K562 (cell line): ENCODE data around the gene PTPN1. TPM values are rescaled to one million over a fixed set of nuclear protein-coding genes. Genes with fewer than 3 reads are reported as not detected.
A peak's percentile ranks its signal among the peaks of the same experiment; 100 is the strongest.

Experiments
- BMI1 ChIP-seq: fragments of 150-350 bp; IDR thresholded peaks from 2 replicates; pipeline ENCODE4 v1.6.1; 2014; ENCODE audit warnings: low read length
- CCNT2 ChIP-seq: IDR thresholded peaks from 2 replicates; pipeline ENCODE4 v1.6.1; 2011; ENCODE audit warnings: borderline replicate concordance, low read depth, mild to moderate bottlenecking, moderate library complexity, mixed read lengths, low read length; ENCODE audit not compliant: insufficient read length; ENCODE audit errors: extremely low read depth
- EHMT2 ChIP-seq: fragments of 450-650 bp; IDR thresholded peaks from 2 replicates; pipeline ENCODE4 v1.6.1; 2018; ENCODE audit warnings: antibody characterized with exemption
- ETV1 ChIP-seq: fragments of 450-650 bp; conservative IDR thresholded peaks from 2 replicates; pipeline ENCODE4 v1.6.1; 2016; ENCODE audit warnings: missing genetic modification characterization, control low read depth, low read depth, missing compliant biosample characterization
- FOXK1 ChIP-seq: sonication (generic); formaldehyde crosslinking; IDR thresholded peaks from 2 replicates; pipeline ENCODE4 v1.8.0; 2022; ENCODE audit warnings: missing genetic modification reagents, mild to moderate bottlenecking, borderline replicate concordance
- FOXP1 ChIP-seq: sonication (generic); formaldehyde crosslinking; IDR thresholded peaks from 2 replicates; pipeline ENCODE4 v1.8.0; 2022; ENCODE audit warnings: mild to moderate bottlenecking, missing genetic modification reagents
- HOXB6 ChIP-seq: fragments of 250-450 bp; sonication (Bioruptor Pico); IDR thresholded peaks from 2 replicates; pipeline ENCODE4 v1.5.1; 2022; ENCODE audit warnings: mild to moderate bottlenecking, borderline replicate concordance
- NR1H2 ChIP-seq: sonication (generic); formaldehyde crosslinking; IDR thresholded peaks from 2 replicates; pipeline ENCODE4 v1.4.0; 2020; ENCODE audit warnings: mild to moderate bottlenecking, missing genetic modification reagents
- PHF20 ChIP-seq: fragments of 450-650 bp; IDR thresholded peaks from 2 replicates; pipeline ENCODE4 v1.6.1; 2018; ENCODE audit not compliant: partially characterized antibody
- PML ChIP-seq: IDR thresholded peaks from 2 replicates; pipeline ENCODE4 v1.6.1; 2012; ENCODE audit warnings: low read length, inconsistent platforms
- POLR2G ChIP-seq: fragments of 200-400 bp; formaldehyde crosslinking; IDR thresholded peaks from 2 replicates; pipeline ENCODE4 v1.6.1; 2017; ENCODE audit warnings: low read depth, mild to moderate bottlenecking, antibody characterized with exemption, low read length, moderate library complexity
- RBBP5 ChIP-seq: fragments of 200-600 bp; sonication (generic); IDR thresholded peaks from 2 replicates; pipeline ENCODE4 v1.6.1; 2012; ENCODE audit warnings: borderline replicate concordance, mild to moderate bottlenecking, low read length, control low read depth, inconsistent platforms; ENCODE audit not compliant: insufficient read depth, poor library complexity, severe bottlenecking
- SAFB2 ChIP-seq: fragments of 200-400 bp; formaldehyde crosslinking; IDR thresholded peaks from 2 replicates; pipeline ENCODE4 v1.6.1; 2018; ENCODE audit warnings: borderline replicate concordance, low read length, low read depth, moderate library complexity; ENCODE audit not compliant: severe bottlenecking
- SIN3A ChIP-seq, 2 experiments: fragments of 150-350 bp in 1 of 2; IDR thresholded peaks; 2 replicates each; pipeline ENCODE4 v1.6.1; 2011 to 2016; ENCODE audit warnings: borderline replicate concordance in 2 of 2, low read depth in 2 of 2, low read length in 2 of 2, mild to moderate bottlenecking in 2 of 2, moderate library complexity in 2 of 2; ENCODE audit not compliant: control insufficient read depth in 1 of 2
- SNIP1 ChIP-seq: fragments of 450-650 bp; IDR thresholded peaks from 2 replicates; pipeline ENCODE4 v1.7.1; 2017; ENCODE audit warnings: low read depth, mild to moderate bottlenecking
- SREBF1 ChIP-seq: fragments of 150-350 bp; IDR thresholded peaks from 2 replicates; pipeline ENCODE4 v1.6.1; 2014; ENCODE audit warnings: antibody characterized with exemption, low read depth, low read length, borderline replicate concordance
- STAG1 ChIP-seq: sonication (generic); formaldehyde crosslinking; IDR thresholded peaks from 2 replicates; pipeline ENCODE4 v1.5.0; 2020; ENCODE audit warnings: missing genetic modification reagents, borderline replicate concordance
- TEAD2 ChIP-seq: fragments of 450-650 bp; IDR thresholded peaks from 2 replicates; pipeline ENCODE4 v1.6.1; 2016; ENCODE audit warnings: missing genetic modification characterization, control low read depth, missing compliant biosample characterization
- WHSC1 ChIP-seq: IDR thresholded peaks from one replicate; pipeline ENCODE4 v1.6.1; 2012; ENCODE audit warnings: low read length, control low read depth, inconsistent platforms
- ZNF134 ChIP-seq: fragments of 250-450 bp; sonication (Bioruptor Pico); conservative IDR thresholded peaks from 2 replicates; pipeline ENCODE4 v1.4.0; 2020
- ZNF197 ChIP-seq: fragments of 200-800 bp; sonication (Bioruptor generic); IDR thresholded peaks from 2 replicates; pipeline ENCODE4 v1.6.1; 2016; ENCODE audit warnings: low read depth, missing genetic modification characterization, missing compliant biosample characterization
- ZNF395 ChIP-seq: fragments of 200-800 bp; sonication (Bioruptor generic); IDR thresholded peaks from 2 replicates; pipeline ENCODE4 v1.6.1; 2017; ENCODE audit warnings: missing genetic modification characterization, missing compliant biosample characterization
- ZNF583 ChIP-seq: fragments of 250-450 bp; sonication (Bioruptor Pico); IDR thresholded peaks from 2 replicates; pipeline ENCODE4 v1.4.0; 2020
- ZSCAN29 ChIP-seq: fragments of 450-650 bp; IDR thresholded peaks from 2 replicates; pipeline ENCODE4 v1.6.1; 2017
- polyA plus RNA-seq, 8 experiments: library from polyadenylated mRNA; depleted of rRNA in 4 of 8; stranded (reverse) in 5 of 8; unstranded in 3 of 8; fragments of >200 nt; fragmentation: Nextera tagmentation in 2 of 8; fragmentation: Illumina TruSeq in 1 of 8; extraction: Ambion mirVana in 2 of 8; extraction: Trizol in 1 of 8; gene quantifications; 2 replicates each; pipeline versions ENCODE4 v1.2.1 to v1.2.3, GENCODE V29; 2011 to 2014; ENCODE audit warnings: inconsistent platforms in 1 of 8, missing spikeins in 1 of 8
- total RNA-seq, 7 experiments: library from RNA; depleted of rRNA in 6 of 7; stranded (reverse); fragments of >200 nt in 6 of 7; fragmentation: Illumina TruSeq in 2 of 7; extraction: Trizol in 2 of 7; gene quantifications; 2 replicates each; pipeline versions ENCODE4 v1.2.1 to v1.2.3, GENCODE V29; 2011 to 2021; ENCODE audit warnings: low replicate concordance in 1 of 7
- TF ChIP-seq, protein P1 (sequence below): sonication (generic); formaldehyde crosslinking; IDR thresholded peaks from 2 replicates; pipeline ENCODE4 v1.8.1; 2023; ENCODE audit warnings: mild to moderate bottlenecking, missing genetic modification reagents
- TF ChIP-seq, protein P2 (sequence below): fragments of 450-650 bp; conservative IDR thresholded peaks from 2 replicates; pipeline ENCODE4 v1.6.1; 2016; ENCODE audit warnings: missing genetic modification characterization, low read depth, mild to moderate bottlenecking, missing compliant biosample characterization, moderate library complexity

Gene PTPN1
- total and polyA plus RNA-seq, 9 of the 15 experiments (the other 6 are each of a cell fraction or from before 2014, with no cell fraction given) = 11.0 to 85.3 (median 54.0) TPM

GRCh38 chr20:50509923-50510705 is at the start of gene PTPN1 (continued):
- no peak for TF ChIP-seq SNIP1
- peak; percentile 99 for TF ChIP-seq POLR2G
- no peak for TF ChIP-seq SAFB2
- 0 out of 2 replicates have a peak, but pooled peaks have one; percentile 55 for TF ChIP-seq FOXP1
- TF ChIP-seq FOXK1 (CRISPR knock-in tag) = no peak
- TF ChIP-seq WHSC1 = no peak
- TF ChIP-seq STAG1 (CRISPR knock-in tag) = no peak; the same call in 1 of the 2 replicates
- peak; percentile 33; the same call in 1 of the 2 replicates for TF ChIP-seq ETV1 (tag)
- TF ChIP-seq, protein P1, sequence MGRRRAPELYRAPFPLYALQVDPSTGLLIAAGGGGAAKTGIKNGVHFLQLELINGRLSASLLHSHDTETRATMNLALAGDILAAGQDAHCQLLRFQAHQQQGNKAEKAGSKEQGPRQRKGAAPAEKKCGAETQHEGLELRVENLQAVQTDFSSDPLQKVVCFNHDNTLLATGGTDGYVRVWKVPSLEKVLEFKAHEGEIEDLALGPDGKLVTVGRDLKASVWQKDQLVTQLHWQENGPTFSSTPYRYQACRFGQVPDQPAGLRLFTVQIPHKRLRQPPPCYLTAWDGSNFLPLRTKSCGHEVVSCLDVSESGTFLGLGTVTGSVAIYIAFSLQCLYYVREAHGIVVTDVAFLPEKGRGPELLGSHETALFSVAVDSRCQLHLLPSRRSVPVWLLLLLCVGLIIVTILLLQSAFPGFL = no peak
- peak; percentile 90 for TF ChIP-seq BMI1
- no peak for TF ChIP-seq ZNF197 (CRISPR knock-in tag)
- TF ChIP-seq ZSCAN29 = no peak
- TF ChIP-seq ZNF134 (CRISPR knock-in tag) = no peak
- peak; percentile 72; the same call in 1 of the 2 replicates for TF ChIP-seq PML
- no peak for TF ChIP-seq TEAD2 (tag)
- TF ChIP-seq ZNF583 (CRISPR knock-in tag) = no peak
- peak; percentile 78 to 87; a peak in 2 of 4 replicates for TF ChIP-seq SIN3A (IDR thresholded peaks at IDR 0.05; ENCODE audit: borderline replicate concordance in 2 of 2, control insufficient read depth in 1 of 2, low read depth in 2 of 2, low read length in 2 of 2)
- TF ChIP-seq CCNT2 = peak; percentile 86
- peak; percentile 93 for TF ChIP-seq RBBP5
- TF ChIP-seq PHF20 = peak; percentile 39
- TF ChIP-seq NR1H2 (CRISPR knock-in tag) = no peak
- no peak; the same call in 1 of the 2 replicates for TF ChIP-seq HOXB6 (CRISPR knock-in tag)
- peak; percentile 73; the same call in 1 of the 2 replicates for TF ChIP-seq ZNF395 (CRISPR knock-in tag)
- TF ChIP-seq, protein P2, sequence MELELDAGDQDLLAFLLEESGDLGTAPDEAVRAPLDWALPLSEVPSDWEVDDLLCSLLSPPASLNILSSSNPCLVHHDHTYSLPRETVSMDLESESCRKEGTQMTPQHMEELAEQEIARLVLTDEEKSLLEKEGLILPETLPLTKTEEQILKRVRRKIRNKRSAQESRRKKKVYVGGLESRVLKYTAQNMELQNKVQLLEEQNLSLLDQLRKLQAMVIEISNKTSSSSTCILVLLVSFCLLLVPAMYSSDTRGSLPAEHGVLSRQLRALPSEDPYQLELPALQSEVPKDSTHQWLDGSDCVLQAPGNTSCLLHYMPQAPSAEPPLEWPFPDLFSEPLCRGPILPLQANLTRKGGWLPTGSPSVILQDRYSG (tag) = no peak
- no peak for TF ChIP-seq SREBF1
- TF ChIP-seq EHMT2 = no peak
